Uterus (tissue), 4 donors: ENCODE results near the gene MAP2K6. TPM values are rescaled to one million over a fixed set of nuclear protein-coding genes. Genes with fewer than 3 reads are reported as not detected.

ENCODE experiments used
- DNase-seq, 2 donors: peaks; one replicate each; pipeline ENCODE4 v3.0.0-alpha.2; 2019 to 2020
- H3K27ac ChIP-seq, 2 donors: fragments of 200-600 bp; sonication (generic); 1 replicate in 1 of 2; 2 replicates in 1 of 2; pipeline ENCODE4 v1.5.1; 2016 to 2018
- H3K27me3 ChIP-seq, 2 donors: fragments of 200-600 bp; sonication (generic); one replicate each; pipeline ENCODE4 v1.5.1; 2018 to 2019; ENCODE audit warnings: control low read depth in 1 of 2
- H3K36me3 ChIP-seq, 2 donors: fragments of 200-600 bp; sonication (generic); one replicate each; pipeline ENCODE4 v1.5.1; 2019; ENCODE audit warnings: control low read depth in 1 of 2
- H3K4me1 ChIP-seq, 2 donors: fragments of 200-600 bp; sonication (generic); one replicate each; pipeline ENCODE4 v1.5.1; 2018 to 2019; ENCODE audit warnings: control low read depth in 1 of 2
- H3K4me3 ChIP-seq, 2 donors: fragments of 200-600 bp; sonication (generic); 1 replicate in 1 of 2; 2 replicates in 1 of 2; pipeline ENCODE4 v1.5.1; 2018 to 2019; ENCODE audit warnings: mild to moderate bottlenecking in 1 of 2
- H3K9me3 ChIP-seq, 2 donors: fragments of 200-600 bp; sonication (generic); one replicate each; pipeline ENCODE4 v1.5.1; 2019; ENCODE audit warnings: control low read depth in 1 of 2
- POLR2A ChIP-seq, 2 donors: fragments of 450-650 bp; IDR thresholded peaks; one replicate each; pipeline ENCODE4 v1.6.1; 2016; ENCODE audit warnings: antibody characterized with exemption in 2 of 2, mild to moderate bottlenecking in 1 of 2, moderate library complexity in 1 of 2
- intact Hi-C: fragments of 100-400 bp; cut with DNase I; formaldehyde crosslinking; loops from one replicate; pipeline ENCODE4 v1.15.1; 2023; ENCODE audit warnings: low total_unique reads
- total RNA-seq, 4 donors: library from RNA; depleted of rRNA in 3 of 4; stranded (reverse); fragments of >200 nt in 3 of 4; gene quantifications; one replicate each; pipeline versions ENCODE4 v1.1.0 to v1.2.4, GENCODE V29; 2014 to 2023
- TF ChIP-seq, protein P1 (sequence below), 4 experiments: fragments of 200-600 bp in 2 of 4; fragments of 450-650 bp in 2 of 4; sonication (generic) in 2 of 4; IDR thresholded peaks; one replicate each; pipeline ENCODE4 v1.5.1; 2016 to 2019; ENCODE audit warnings: antibody characterized with exemption in 4 of 4, mild to moderate bottlenecking in 2 of 4, moderate library complexity in 1 of 4
- donor health status: DM: yes; HTN: yes; CAD: no.

The MAP2K6 gene
- total RNA-seq, 4 donors from 2014 or later = 3.2 to 43.4 (median 4.3) TPM

DNA sequence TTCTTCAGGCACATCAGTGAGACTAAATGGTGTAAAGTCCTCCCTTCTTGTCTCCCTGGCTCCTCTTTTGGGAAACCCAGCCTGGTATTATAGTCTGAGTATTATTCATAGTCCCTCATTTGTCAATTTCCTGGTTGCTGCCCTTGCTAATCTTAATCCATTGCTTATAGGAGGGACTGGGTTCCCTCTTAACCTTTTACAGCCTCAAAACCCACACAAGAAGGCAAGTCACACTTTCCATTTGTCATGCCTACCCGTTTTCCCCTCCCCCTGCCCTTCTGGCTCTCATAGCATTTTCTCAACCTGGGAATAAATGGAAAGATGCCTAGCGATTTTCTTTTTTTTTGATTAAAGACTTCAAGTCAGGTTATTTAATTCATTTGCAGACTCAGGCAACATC, 124.8 kb downstream of the MAP2K6 start:
- no peaks in the 10 kb centered on the region for H3K4me1 ChIP-seq
- H3K36me3 ChIP-seq = no peaks in the 10 kb centered on the region
- DNase-seq = no peak
- TF ChIP-seq POLR2A (IDR thresholded peaks at IDR 0.05) = no peak
- TF ChIP-seq, protein P1, sequence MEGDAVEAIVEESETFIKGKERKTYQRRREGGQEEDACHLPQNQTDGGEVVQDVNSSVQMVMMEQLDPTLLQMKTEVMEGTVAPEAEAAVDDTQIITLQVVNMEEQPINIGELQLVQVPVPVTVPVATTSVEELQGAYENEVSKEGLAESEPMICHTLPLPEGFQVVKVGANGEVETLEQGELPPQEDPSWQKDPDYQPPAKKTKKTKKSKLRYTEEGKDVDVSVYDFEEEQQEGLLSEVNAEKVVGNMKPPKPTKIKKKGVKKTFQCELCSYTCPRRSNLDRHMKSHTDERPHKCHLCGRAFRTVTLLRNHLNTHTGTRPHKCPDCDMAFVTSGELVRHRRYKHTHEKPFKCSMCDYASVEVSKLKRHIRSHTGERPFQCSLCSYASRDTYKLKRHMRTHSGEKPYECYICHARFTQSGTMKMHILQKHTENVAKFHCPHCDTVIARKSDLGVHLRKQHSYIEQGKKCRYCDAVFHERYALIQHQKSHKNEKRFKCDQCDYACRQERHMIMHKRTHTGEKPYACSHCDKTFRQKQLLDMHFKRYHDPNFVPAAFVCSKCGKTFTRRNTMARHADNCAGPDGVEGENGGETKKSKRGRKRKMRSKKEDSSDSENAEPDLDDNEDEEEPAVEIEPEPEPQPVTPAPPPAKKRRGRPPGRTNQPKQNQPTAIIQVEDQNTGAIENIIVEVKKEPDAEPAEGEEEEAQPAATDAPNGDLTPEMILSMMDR (IDR thresholded peaks at IDR 0.05) = no peak
- no peak overlapping the region for H3K4me3 ChIP-seq
- no peak overlapping the region for H3K27ac ChIP-seq
- no peaks in the 10 kb centered on the region for H3K9me3 ChIP-seq
- intact Hi-C loops = no loop called here
- no peaks in the 10 kb centered on the region for H3K27me3 ChIP-seq

DNA sequence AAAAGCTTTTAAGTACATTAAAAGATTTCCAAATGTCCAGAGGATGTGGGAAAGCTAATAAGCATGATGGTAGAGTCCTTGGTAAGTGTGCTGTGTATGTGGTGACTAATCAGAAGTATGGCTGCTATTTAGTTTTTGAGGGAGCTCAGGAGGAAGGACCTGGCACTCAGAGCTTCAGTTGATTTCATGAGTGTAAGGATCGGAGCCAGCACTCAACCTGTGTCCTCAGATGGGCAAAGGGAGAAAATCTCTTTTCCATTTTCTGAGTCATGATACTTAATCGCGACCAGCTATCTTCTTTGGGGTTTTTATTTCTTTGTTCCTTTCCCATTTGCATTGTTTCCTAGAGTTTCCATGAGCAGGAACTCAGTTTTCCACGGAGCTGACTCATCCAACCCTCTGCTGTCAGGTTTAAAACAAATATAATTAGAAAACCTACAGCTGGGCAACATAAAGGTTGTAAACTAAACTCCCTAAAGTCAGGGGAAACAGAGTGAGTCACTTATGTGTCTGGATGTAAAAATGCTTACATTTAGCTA, 125.4 kb downstream of the MAP2K6 start:
- no peak for TF ChIP-seq POLR2A (IDR thresholded peaks at IDR 0.05)
- TF ChIP-seq, protein P1 (IDR thresholded peaks at IDR 0.05) = no peak
- Histone ChIP-seq H3K36me3 (no peaks in the 10 kb centered on the region), H3K27ac (no peak overlapping the region), H3K9me3 (no peaks in the 10 kb centered on the region), H3K4me3 (no peak overlapping the region), H3K27me3 (no peaks in the 10 kb centered on the region), H3K4me1 (no peaks in the 10 kb centered on the region)
- intact Hi-C loops = no loop called here
- no peak for DNase-seq

DNA sequence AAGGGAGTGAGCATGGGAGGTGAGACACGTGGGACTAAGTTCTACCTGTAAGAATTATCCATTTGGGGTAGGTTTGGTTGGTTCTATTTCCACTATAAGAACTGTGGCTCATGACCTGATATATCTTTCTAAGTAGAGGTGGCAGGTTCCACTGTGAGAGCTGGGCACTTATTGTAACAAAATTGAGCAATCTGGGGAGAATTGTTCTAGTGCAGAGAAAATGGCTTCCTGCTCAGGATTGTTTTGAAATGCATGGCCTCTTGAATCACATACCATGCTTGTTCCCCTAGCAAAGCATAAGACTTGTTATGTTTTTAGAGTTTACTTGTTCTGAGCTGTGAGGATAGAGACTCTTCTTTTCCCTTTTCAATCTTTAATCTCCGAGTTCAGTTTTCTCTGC, 125.9 kb downstream of the MAP2K6 start:
- no peak overlapping the region for H3K27ac ChIP-seq
- TF ChIP-seq, protein P1 (IDR thresholded peaks at IDR 0.05) = no peak
- TF ChIP-seq POLR2A (IDR thresholded peaks at IDR 0.05) = no peak
- no peak for DNase-seq
- H3K9me3 ChIP-seq = no peaks in the 10 kb centered on the region
- H3K27me3 ChIP-seq = no peaks in the 10 kb centered on the region
- no peaks in the 10 kb centered on the region for H3K4me1 ChIP-seq
- no peaks in the 10 kb centered on the region for H3K36me3 ChIP-seq
- H3K4me3 ChIP-seq = no peak overlapping the region
- intact Hi-C loops = no loop called here

DNA sequence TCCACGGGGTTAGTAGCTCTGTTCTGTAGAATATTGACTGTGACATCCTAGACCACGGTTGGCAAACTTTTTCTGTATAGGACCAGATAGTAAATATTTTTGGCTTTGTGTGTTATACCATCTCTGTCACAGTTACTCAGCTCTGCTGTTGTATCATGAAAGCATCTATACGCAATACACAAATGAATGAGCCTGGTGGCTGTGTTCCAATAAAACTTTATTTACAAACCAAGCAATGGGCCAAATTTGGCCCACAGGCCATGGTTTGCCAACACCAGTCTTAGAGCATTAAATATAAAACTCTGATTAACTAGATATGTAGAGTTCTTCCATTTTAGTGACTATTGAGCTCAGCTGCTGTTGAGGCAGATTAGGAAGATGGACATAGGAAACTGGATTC, 132.7 kb downstream of the MAP2K6 start:
- TF ChIP-seq, protein P1 (IDR thresholded peaks at IDR 0.05) = no peak
- no peak for TF ChIP-seq POLR2A (IDR thresholded peaks at IDR 0.05)
- Histone ChIP-seq H3K4me1 (no peaks in the 10 kb centered on the region), H3K4me3 (no peak overlapping the region), H3K27ac (no peak overlapping the region), H3K36me3 (no peaks in the 10 kb centered on the region), H3K9me3 (no peaks in the 10 kb centered on the region), H3K27me3 (no peaks in the 10 kb centered on the region)
- DNase-seq = no peak
- intact Hi-C loops = no loop called here

DNA sequence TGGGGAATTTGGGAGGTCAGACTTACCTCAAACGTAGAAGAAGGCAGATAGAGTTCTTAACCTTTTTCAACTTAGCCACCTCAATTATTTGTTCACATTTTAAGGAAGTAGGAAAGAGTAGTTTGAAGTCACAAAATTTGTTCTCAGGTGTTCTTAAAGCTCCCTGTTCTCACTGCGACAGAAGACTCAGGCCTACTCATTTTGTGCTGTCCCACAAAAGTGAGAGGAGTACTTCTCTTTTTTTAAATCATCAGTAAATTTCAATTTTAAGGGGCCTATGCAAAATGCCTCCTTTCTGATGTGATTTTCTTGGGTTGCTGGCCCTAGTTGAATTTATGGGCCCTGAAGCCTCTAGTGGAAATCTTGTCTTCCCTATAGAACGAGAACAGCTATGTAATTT, 133.4 kb downstream of the MAP2K6 start:
- DNase-seq = no peak

More for the DNA sequence above, 133.4 kb downstream of the MAP2K6 start:
- Histone ChIP-seq H3K9me3 (no peaks in the 10 kb centered on the region), H3K36me3 (no peaks in the 10 kb centered on the region), H3K4me3 (no peak overlapping the region), H3K27ac (no peak overlapping the region), H3K4me1 (no peaks in the 10 kb centered on the region), H3K27me3 (no peaks in the 10 kb centered on the region)
- TF ChIP-seq, protein P1 (IDR thresholded peaks at IDR 0.05) = no peak
- TF ChIP-seq POLR2A (IDR thresholded peaks at IDR 0.05) = no peak
- intact Hi-C loops = no loop called here
